Stimulated activated CD4-positive, alpha-beta T cell treated with anti-CD3 and anti-CD28 coated beads, Interleukin-2, amount 100 ng/mL, for 48 hours (primary cell): ENCODE results near the gene HOXA9.

Experiments used
- DNase-seq, 2 donors: peaks; one replicate each; pipeline ENCODE4 v3.0.0-alpha.2; 2020

The HOXA9 gene

GRCh38 chr7:27165089-27165995, at the start of gene HOXA9:
HOXA9 (minus strand) TSS chr7:27165537; CDS start chr7:27165457, 80 bp downstream.
- no peak for DNase-seq

GRCh38 chr7:27214239-27214950, 49.1 kb upstream of the HOXA9 start:
- no peak for DNase-seq

GRCh38 chr7:27213433-27214238, 48.3 kb upstream of the HOXA9 start:
- DNase-seq, result no peak

GRCh38 chr7:27212497-27213432, 47.4 kb upstream of the HOXA9 start:
- DNase-seq, result no peak

- DNase-seq, result no peak
Measured at GRCh38 chr7:27211764-27212204, 46.4 kb upstream of the HOXA9 start.

- DNase-seq, result no peak
Measured at GRCh38 chr7:27211084-27211446, 45.7 kb upstream of the HOXA9 start.

GRCh38 chr7:27210441-27211083, 45.2 kb upstream of the HOXA9 start:
- peak in 1 of 2 donors; percentile 52 for DNase-seq

GRCh38 chr7:27209933-27210440, 44.6 kb upstream of the HOXA9 start:
- DNase-seq, result no peak

- no peak for DNase-seq
Measured at GRCh38 chr7:27208998-27209397, 43.7 kb upstream of the HOXA9 start.

- no peak for DNase-seq
Measured at GRCh38 chr7:27207348-27207985, 42.1 kb upstream of the HOXA9 start.

GRCh38 chr7:27205325-27206280, 40.3 kb upstream of the HOXA9 start:
- DNase-seq, result no peak

GRCh38 chr7:27204851-27205322, 39.5 kb upstream of the HOXA9 start:
- no peak for DNase-seq

- DNase-seq, result no peak
Measured at GRCh38 chr7:27203964-27204594, 38.7 kb upstream of the HOXA9 start.

GRCh38 chr7:27203365-27203953, 38.1 kb upstream of the HOXA9 start:
- no peak for DNase-seq

- DNase-seq, result no peak
Measured at GRCh38 chr7:27202862-27203134, 37.5 kb upstream of the HOXA9 start.

GRCh38 chr7:27202018-27202861, 36.9 kb upstream of the HOXA9 start:
- DNase-seq, result no peak

- no peak for DNase-seq
Measured at GRCh38 chr7:27201580-27202017, 36.3 kb upstream of the HOXA9 start.
